ENCODE measurements around the gene LIX1L. TPM values are rescaled to one million over a fixed set of nuclear protein-coding genes. Genes with fewer than 3 reads are reported as not detected.

Gene LIX1L
- total RNA-seq, 1 experiment from 2014 or later = 0.82 TPM

DNA sequence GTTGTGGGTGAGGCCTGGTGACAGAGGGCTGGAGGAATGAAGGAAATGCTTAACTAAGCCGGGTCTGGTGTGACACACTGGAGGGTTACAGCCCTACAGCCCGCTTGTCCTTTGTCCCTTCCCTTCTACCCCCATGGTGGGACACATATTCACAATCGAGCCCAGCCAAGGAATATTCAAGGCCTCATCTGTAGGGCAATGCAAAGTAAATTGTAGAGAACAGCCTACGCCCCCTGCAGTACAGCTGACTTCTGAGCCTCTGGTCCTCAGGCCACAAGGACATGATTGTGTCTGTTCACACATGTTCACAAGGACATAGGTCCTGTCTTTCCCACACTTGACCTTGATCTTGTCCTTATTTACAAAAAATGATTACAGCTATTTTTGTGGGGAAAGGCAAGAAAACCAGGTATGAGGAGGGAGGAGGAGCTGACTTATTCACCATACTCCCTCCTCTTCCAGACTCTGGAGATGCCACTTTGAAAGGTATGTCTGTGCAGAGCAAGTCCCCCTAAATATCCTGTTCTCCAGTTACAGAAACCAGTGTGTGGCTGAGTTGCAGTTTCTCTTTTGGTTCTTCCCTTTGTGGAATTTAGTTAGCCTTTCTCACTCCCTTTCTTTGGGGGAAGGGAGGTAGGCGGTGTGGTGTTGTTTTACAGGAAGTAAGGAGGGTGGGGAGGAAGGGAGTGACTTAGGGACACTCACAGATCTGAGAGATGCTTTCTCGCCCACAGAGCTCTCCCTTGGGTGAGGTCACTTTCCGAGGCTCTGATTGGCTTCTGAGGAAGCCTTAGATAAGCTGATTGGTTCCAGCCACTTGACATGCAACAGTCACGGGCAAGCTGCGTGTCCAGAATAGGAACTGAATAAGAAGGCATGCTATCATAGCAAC lies 21.3 kb upstream of the LIX1L start:
- POLR2A ChIA-PET = interaction anchor here (0.6 to 1.9 kb wide), 8 partner anchors 13 to 73 kb away, joined by 3 to 7 read pairs (median 4); partner anchors contain the start of genes ANKRD34A and POLR3GL
- Mint-ChIP-seq H3K4me3 (ENCODE audit: unreplicated experiment) (no peak overlapping the region), H3K36me3 (ENCODE audit: insufficient read depth, unreplicated experiment) (no peaks in the 10 kb centered on the region), H3K4me1 (ENCODE audit: low read depth, unreplicated experiment) (no peaks in the 10 kb centered on the region), H3K9me3 (ENCODE audit: unreplicated experiment) (no peaks in the 10 kb centered on the region), H3K27ac (ENCODE audit: unreplicated experiment) (no peak overlapping the region), H3K27me3 (ENCODE audit: insufficient read depth, unreplicated experiment) (no peaks in the 10 kb centered on the region)
- TF ChIP-seq, protein P1, sequence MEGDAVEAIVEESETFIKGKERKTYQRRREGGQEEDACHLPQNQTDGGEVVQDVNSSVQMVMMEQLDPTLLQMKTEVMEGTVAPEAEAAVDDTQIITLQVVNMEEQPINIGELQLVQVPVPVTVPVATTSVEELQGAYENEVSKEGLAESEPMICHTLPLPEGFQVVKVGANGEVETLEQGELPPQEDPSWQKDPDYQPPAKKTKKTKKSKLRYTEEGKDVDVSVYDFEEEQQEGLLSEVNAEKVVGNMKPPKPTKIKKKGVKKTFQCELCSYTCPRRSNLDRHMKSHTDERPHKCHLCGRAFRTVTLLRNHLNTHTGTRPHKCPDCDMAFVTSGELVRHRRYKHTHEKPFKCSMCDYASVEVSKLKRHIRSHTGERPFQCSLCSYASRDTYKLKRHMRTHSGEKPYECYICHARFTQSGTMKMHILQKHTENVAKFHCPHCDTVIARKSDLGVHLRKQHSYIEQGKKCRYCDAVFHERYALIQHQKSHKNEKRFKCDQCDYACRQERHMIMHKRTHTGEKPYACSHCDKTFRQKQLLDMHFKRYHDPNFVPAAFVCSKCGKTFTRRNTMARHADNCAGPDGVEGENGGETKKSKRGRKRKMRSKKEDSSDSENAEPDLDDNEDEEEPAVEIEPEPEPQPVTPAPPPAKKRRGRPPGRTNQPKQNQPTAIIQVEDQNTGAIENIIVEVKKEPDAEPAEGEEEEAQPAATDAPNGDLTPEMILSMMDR (IDR thresholded peaks at IDR 0.05; ENCODE audit: insufficient read depth in 1 of 2, low read depth in 1 of 2, low read length in 1 of 2, severe bottlenecking in 1 of 2, unreplicated experiment in 1 of 2) = peak in 1 of 2 experiments; percentile 37
- Histone ChIP-seq H3K4me1 (peaks cover 32% of the 10 kb centered on the region), H3K36me3 (ENCODE audit: control insufficient read depth, insufficient read depth, low read length) (no peaks in the 10 kb centered on the region), H3K4me3 (ENCODE audit: low read depth, low read length) (no peak overlapping the region), H3K27me3 (replicated peaks; ENCODE audit: control insufficient read depth, insufficient read depth, low read length) (no peaks in the 10 kb centered on the region), H3K9me3 (no peaks in the 10 kb centered on the region)
- TSS peak; percentile 96 for BruUV-seq (replicated peaks)
- peak; percentile 82 to 92 for DNase-seq
- CTCF ChIA-PET = interaction anchor here (0.6 to 3.1 kb wide), 14 partner anchors 12 to 134 kb away, joined by 3 to 18 read pairs (median 4); partner anchors contain the start of genes ANKRD34A, LIX1L, NUDT17 and POLR3GL
- intact Hi-C loops (cut with micrococcal nuclease; ENCODE audit: unreplicated experiment) = loop anchor here (1.0 to 5.0 kb wide), 2 partner anchors 17 to 52 kb away; partner anchors contain the start of genes RBM8A and TXNIP

DNA sequence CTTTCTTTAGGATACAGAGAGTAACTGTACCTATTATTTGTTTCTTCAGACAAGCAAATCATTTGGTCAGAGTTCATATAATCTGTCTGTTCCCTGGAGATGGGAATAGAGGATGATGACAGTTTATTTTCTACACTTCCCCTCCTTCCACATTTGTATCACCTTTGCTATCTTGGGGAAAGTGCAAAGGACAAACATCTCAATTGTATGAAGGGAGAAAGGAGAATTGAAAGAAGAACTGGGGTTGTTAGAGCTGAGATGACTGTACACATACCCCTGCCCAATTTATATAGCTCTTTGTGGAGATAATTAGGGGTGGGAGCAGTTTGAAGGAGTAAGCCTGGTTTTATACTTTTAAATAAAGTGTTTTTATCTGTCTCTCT lies 20.6 kb upstream of the LIX1L start:
- Histone ChIP-seq H3K4me1 (peaks cover 32% of the 10 kb centered on the region), H3K36me3 (ENCODE audit: control insufficient read depth, insufficient read depth, low read length) (no peaks in the 10 kb centered on the region), H3K4me3 (ENCODE audit: low read depth, low read length) (no peak overlapping the region), H3K9me3 (no peaks in the 10 kb centered on the region), H3K27me3 (replicated peaks; ENCODE audit: control insufficient read depth, insufficient read depth, low read length) (no peaks in the 10 kb centered on the region)
- H3K4me1 Mint-ChIP-seq (ENCODE audit: low read depth, unreplicated experiment) = no peaks in the 10 kb centered on the region
- no peak for DNase-seq
- intact Hi-C loops (cut with micrococcal nuclease; ENCODE audit: unreplicated experiment) = loop anchor here (5.0 kb wide), 1 partner anchor 51 kb away; the partner anchor contains the start of gene RBM8A
- BruUV-seq (replicated peaks) = no TSS peak
- H3K9me3 Mint-ChIP-seq (ENCODE audit: unreplicated experiment) = no peaks in the 10 kb centered on the region
- ChIA-PET POLR2A (interaction anchor here (0.6 to 1.9 kb wide), 2 partner anchors 14 to 31 kb away, joined by 7 to 8 read pairs; partner anchors contain the start of genes ANKRD34A and POLR3GL), CTCF (interaction anchor here (0.8 to 3.1 kb wide), 5 partner anchors 14 to 87 kb away, joined by 3 to 18 read pairs (median 6); partner anchors contain the start of genes ANKRD34A, LIX1L and POLR3GL)
- no peak overlapping the region for H3K27ac Mint-ChIP-seq (ENCODE audit: unreplicated experiment)
- no peaks in the 10 kb centered on the region for H3K36me3 Mint-ChIP-seq (ENCODE audit: insufficient read depth, unreplicated experiment)
- TF ChIP-seq, protein P1 (IDR thresholded peaks at IDR 0.05; ENCODE audit: insufficient read depth in 1 of 2, low read depth in 1 of 2, low read length in 1 of 2, severe bottlenecking in 1 of 2, unreplicated experiment in 1 of 2) = no peak
- no peaks in the 10 kb centered on the region for H3K27me3 Mint-ChIP-seq (ENCODE audit: insufficient read depth, unreplicated experiment)
- H3K4me3 Mint-ChIP-seq (ENCODE audit: unreplicated experiment) = no peak overlapping the region

Data from Caco-2 (cell line).